ENCODE measurements around the gene IL19. TPM values are rescaled to one million over a fixed set of nuclear protein-coding genes. Genes with fewer than 3 reads are reported as not detected.

Gene IL19
- polyA plus RNA-seq, 4 donors, result not detected

- H3K27ac ChIP-seq (ENCODE audit: low read depth in 1 of 3, low read length in 2 of 3), result no peak overlapping the region
- FAIRE-seq, result no peak
- no peak overlapping the region for H3K4me3 ChIP-seq (ENCODE audit: low read depth in 1 of 3, low read length in 3 of 3)
- no peak for DNase-seq
- H3K36me3 ChIP-seq (ENCODE audit: control insufficient read depth in 3 of 3, insufficient read depth in 2 of 3, low read depth in 1 of 3, low read length in 3 of 3), result no peaks in the 10 kb centered on the region
- no peaks in the 10 kb centered on the region for H3K9me3 ChIP-seq (ENCODE audit: control insufficient read depth in 2 of 2, insufficient read depth in 1 of 2, low read depth in 1 of 2, low read length in 1 of 2)
- H3K27me3 ChIP-seq (ENCODE audit: control insufficient read depth in 3 of 3, insufficient read depth in 3 of 3, low read length in 3 of 3), result no peaks in the 10 kb centered on the region
- 85 to 89% (median 86%) methylated on average over 8 of the region's 8 CpGs for WGBS, 3 donors
- H3K4me1 ChIP-seq (ENCODE audit: control insufficient read depth in 3 of 3, insufficient read depth in 2 of 3, low read depth in 1 of 3, low read length in 2 of 3), result no peaks in the 10 kb centered on the region
Observed at GRCh38 chr1:206796981-206797402, 26.4 kb downstream of the IL19 start.

- H3K36me3 ChIP-seq (ENCODE audit: control insufficient read depth in 3 of 3, insufficient read depth in 2 of 3, low read depth in 1 of 3, low read length in 3 of 3), result no peaks in the 10 kb centered on the region
- no peaks in the 10 kb centered on the region for H3K4me1 ChIP-seq (ENCODE audit: control insufficient read depth in 3 of 3, insufficient read depth in 2 of 3, low read depth in 1 of 3, low read length in 2 of 3)
- no peaks in the 10 kb centered on the region for H3K9me3 ChIP-seq (ENCODE audit: control insufficient read depth in 2 of 2, insufficient read depth in 1 of 2, low read depth in 1 of 2, low read length in 1 of 2)
- H3K4me3 ChIP-seq (ENCODE audit: low read depth in 1 of 3, low read length in 3 of 3), result no peak overlapping the region
- H3K27me3 ChIP-seq (ENCODE audit: control insufficient read depth in 3 of 3, insufficient read depth in 3 of 3, low read length in 3 of 3), result no peaks in the 10 kb centered on the region
- DNase-seq (peak; percentile 24 to 32), FAIRE-seq (no peak)
- no peak overlapping the region for H3K27ac ChIP-seq (ENCODE audit: low read depth in 1 of 3, low read length in 2 of 3)
- WGBS, 3 donors, result 26 to 52% (median 38%) methylated on average over 8 of the region's 8 CpGs
Observed at GRCh38 chr1:206797534-206798383, 27.2 kb downstream of the IL19 start.

GRCh38 chr1:206798384-206798996, 27.9 kb downstream of the IL19 start:
- Histone ChIP-seq H3K4me3 (ENCODE audit: low read depth in 1 of 3, low read length in 3 of 3) (no peak overlapping the region), H3K36me3 (ENCODE audit: control insufficient read depth in 3 of 3, insufficient read depth in 2 of 3, low read depth in 1 of 3, low read length in 3 of 3) (no peaks in the 10 kb centered on the region), H3K27me3 (ENCODE audit: control insufficient read depth in 3 of 3, insufficient read depth in 3 of 3, low read length in 3 of 3) (no peaks in the 10 kb centered on the region), H3K27ac (ENCODE audit: low read depth in 1 of 3, low read length in 2 of 3) (no peak overlapping the region), H3K4me1 (ENCODE audit: control insufficient read depth in 3 of 3, insufficient read depth in 2 of 3, low read depth in 1 of 3, low read length in 2 of 3) (no peaks in the 10 kb centered on the region), H3K9me3 (ENCODE audit: control insufficient read depth in 2 of 2, insufficient read depth in 1 of 2, low read depth in 1 of 2, low read length in 1 of 2) (no peaks in the 10 kb centered on the region)
- FAIRE-seq, result no peak
- no peak for DNase-seq
- 80 to 83% (median 83%) methylated on average over 13 of the region's 13 CpGs for whole genome bisulfite sequencing, 3 donors

- Histone ChIP-seq H3K4me3 (ENCODE audit: low read depth in 1 of 3, low read length in 3 of 3) (no peak overlapping the region), H3K9me3 (ENCODE audit: control insufficient read depth in 2 of 2, insufficient read depth in 1 of 2, low read depth in 1 of 2, low read length in 1 of 2) (no peaks in the 10 kb centered on the region), H3K36me3 (ENCODE audit: control insufficient read depth in 3 of 3, insufficient read depth in 2 of 3, low read depth in 1 of 3, low read length in 3 of 3) (no peaks in the 10 kb centered on the region), H3K4me1 (ENCODE audit: control insufficient read depth in 3 of 3, insufficient read depth in 2 of 3, low read depth in 1 of 3, low read length in 2 of 3) (no peaks in the 10 kb centered on the region), H3K27me3 (ENCODE audit: control insufficient read depth in 3 of 3, insufficient read depth in 3 of 3, low read length in 3 of 3) (no peaks in the 10 kb centered on the region), H3K27ac (ENCODE audit: low read depth in 1 of 3, low read length in 2 of 3) (no peak overlapping the region)
- 90 to 97% (median 92%) methylated on average over 3 of the region's 3 CpGs for WGBS, 3 donors
- no peak for FAIRE-seq
- no peak for DNase-seq
Observed at GRCh38 chr1:206799311-206799710, 28.7 kb downstream of the IL19 start.

GRCh38 chr1:206800411-206800810, 29.8 kb downstream of the IL19 start:
- Histone ChIP-seq H3K9me3 (ENCODE audit: control insufficient read depth in 2 of 2, insufficient read depth in 1 of 2, low read depth in 1 of 2, low read length in 1 of 2) (no peaks in the 10 kb centered on the region), H3K4me1 (ENCODE audit: control insufficient read depth in 3 of 3, insufficient read depth in 2 of 3, low read depth in 1 of 3, low read length in 2 of 3) (no peaks in the 10 kb centered on the region), H3K36me3 (ENCODE audit: control insufficient read depth in 3 of 3, insufficient read depth in 2 of 3, low read depth in 1 of 3, low read length in 3 of 3) (no peaks in the 10 kb centered on the region), H3K4me3 (ENCODE audit: low read depth in 1 of 3, low read length in 3 of 3) (no peak overlapping the region), H3K27ac (ENCODE audit: low read depth in 1 of 3, low read length in 2 of 3) (no peak overlapping the region), H3K27me3 (ENCODE audit: control insufficient read depth in 3 of 3, insufficient read depth in 3 of 3, low read length in 3 of 3) (no peaks in the 10 kb centered on the region)
- FAIRE-seq, result no peak
- 85 to 89% (median 87%) methylated on average over 3 of the region's 3 CpGs for WGBS, 3 donors
- no peak for DNase-seq

GRCh38 chr1:206800891-206801290, 30.3 kb downstream of the IL19 start:
- H3K4me1 ChIP-seq (ENCODE audit: control insufficient read depth in 3 of 3, insufficient read depth in 2 of 3, low read depth in 1 of 3, low read length in 2 of 3), result no peaks in the 10 kb centered on the region
- no peak overlapping the region for H3K4me3 ChIP-seq (ENCODE audit: low read depth in 1 of 3, low read length in 3 of 3)
- H3K27ac ChIP-seq (ENCODE audit: low read depth in 1 of 3, low read length in 2 of 3), result no peak overlapping the region
- no peaks in the 10 kb centered on the region for H3K9me3 ChIP-seq (ENCODE audit: control insufficient read depth in 2 of 2, insufficient read depth in 1 of 2, low read depth in 1 of 2, low read length in 1 of 2)
- FAIRE-seq (no peak), DNase-seq (no peak)
- no peaks in the 10 kb centered on the region for H3K36me3 ChIP-seq (ENCODE audit: control insufficient read depth in 3 of 3, insufficient read depth in 2 of 3, low read depth in 1 of 3, low read length in 3 of 3)
- WGBS, 3 donors, result 85 to 92% (median 90%) methylated on average over 3 of the region's 3 CpGs
- no peaks in the 10 kb centered on the region for H3K27me3 ChIP-seq (ENCODE audit: control insufficient read depth in 3 of 3, insufficient read depth in 3 of 3, low read length in 3 of 3)

GRCh38 chr1:206801467-206801866, 30.9 kb downstream of the IL19 start:
- Histone ChIP-seq H3K27ac (ENCODE audit: low read depth in 1 of 3, low read length in 2 of 3) (no peak overlapping the region), H3K36me3 (ENCODE audit: control insufficient read depth in 3 of 3, insufficient read depth in 2 of 3, low read depth in 1 of 3, low read length in 3 of 3) (no peaks in the 10 kb centered on the region), H3K4me3 (ENCODE audit: low read depth in 1 of 3, low read length in 3 of 3) (no peak overlapping the region), H3K9me3 (ENCODE audit: control insufficient read depth in 2 of 2, insufficient read depth in 1 of 2, low read depth in 1 of 2, low read length in 1 of 2) (no peaks in the 10 kb centered on the region), H3K27me3 (ENCODE audit: control insufficient read depth in 3 of 3, insufficient read depth in 3 of 3, low read length in 3 of 3) (no peaks in the 10 kb centered on the region), H3K4me1 (ENCODE audit: control insufficient read depth in 3 of 3, insufficient read depth in 2 of 3, low read depth in 1 of 3, low read length in 2 of 3) (no peaks in the 10 kb centered on the region)
- FAIRE-seq, result no peak
- no peak for DNase-seq
- WGBS, 3 donors, result 67 to 94% (median 89%) methylated on average over 1 of the region's 1 CpG

- FAIRE-seq (no peak), DNase-seq (no peak)
- WGBS, 3 donors, result 51 to 75% (median 62%) methylated on average over 4 of the region's 4 CpGs
- Histone ChIP-seq H3K4me3 (ENCODE audit: low read depth in 1 of 3, low read length in 3 of 3) (no peak overlapping the region), H3K27ac (ENCODE audit: low read depth in 1 of 3, low read length in 2 of 3) (peak overlapping the region in 1 of 3 donors; percentile 8), H3K36me3 (ENCODE audit: control insufficient read depth in 3 of 3, insufficient read depth in 2 of 3, low read depth in 1 of 3, low read length in 3 of 3) (no peaks in the 10 kb centered on the region), H3K9me3 (ENCODE audit: control insufficient read depth in 2 of 2, insufficient read depth in 1 of 2, low read depth in 1 of 2, low read length in 1 of 2) (no peaks in the 10 kb centered on the region), H3K27me3 (ENCODE audit: control insufficient read depth in 3 of 3, insufficient read depth in 3 of 3, low read length in 3 of 3) (no peaks in the 10 kb centered on the region), H3K4me1 (ENCODE audit: control insufficient read depth in 3 of 3, insufficient read depth in 2 of 3, low read depth in 1 of 3, low read length in 2 of 3) (no peaks in the 10 kb centered on the region)
Observed at GRCh38 chr1:206802401-206802800, 31.8 kb downstream of the IL19 start.

Data from small intestine (tissue), 7 donors.